Activated T-cell treated with anti-CD3 and anti-CD28 coated beads, Interleukin-2, amount 50 U/mL, for 24 hours (primary cell): ENCODE results near the gene LMAN1L.

Source experiments
- DNase-seq: peaks from one replicate; pipeline ENCODE4 v3.0.0-alpha.2; 2020
- H3K27ac Mint-ChIP-seq: 2 replicates; pipeline ENCODE4 v1.8.0; 2020; ENCODE audit warnings: mild to moderate bottlenecking, mixed read lengths
- H3K27me3 Mint-ChIP-seq: 2 replicates; pipeline ENCODE4 v1.8.0; 2020; ENCODE audit warnings: mixed read lengths
- H3K36me3 Mint-ChIP-seq: 2 replicates; pipeline ENCODE4 v1.8.0; 2020; ENCODE audit warnings: low read depth, mixed read lengths
- H3K4me1 Mint-ChIP-seq: 2 replicates; pipeline ENCODE4 v1.8.0; 2020; ENCODE audit warnings: low read depth, mixed read lengths
- H3K4me3 Mint-ChIP-seq: 2 replicates; pipeline ENCODE4 v1.8.0; 2020; ENCODE audit warnings: mild to moderate bottlenecking, moderate library complexity, mixed read lengths
- H3K9me3 Mint-ChIP-seq: 2 replicates; pipeline ENCODE4 v1.8.0; 2020; ENCODE audit warnings: mixed read lengths

The LMAN1L gene

GRCh38 chr15:74786551-74787165, 26.0 kb upstream of the LMAN1L start:
- Mint-ChIP-seq H3K27ac (peak overlapping the region; percentile 99), H3K4me1 (peaks cover 69% of the 10 kb centered on the region), H3K9me3 (no peaks in the 10 kb centered on the region), H3K27me3 (no peaks in the 10 kb centered on the region), H3K4me3 (peak overlapping the region; percentile 97), H3K36me3 (peaks cover 86% of the 10 kb centered on the region)
- DNase-seq: peak; percentile 35

- peak overlapping the region; percentile 99 for H3K27ac Mint-ChIP-seq
- H3K27me3 Mint-ChIP-seq: no peaks in the 10 kb centered on the region
- H3K36me3 Mint-ChIP-seq: peaks cover 93% of the 10 kb centered on the region
- peak; percentile 90 for DNase-seq
- H3K4me3 Mint-ChIP-seq: peak overlapping the region; percentile 97
- peaks cover 77% of the 10 kb centered on the region for H3K4me1 Mint-ChIP-seq
- no peaks in the 10 kb centered on the region for H3K9me3 Mint-ChIP-seq
These were observed 25.2 kb upstream of the LMAN1L start for GRCh38 chr15:74787251-74788041.

GRCh38 chr15:74788042-74788682, 24.5 kb upstream of the LMAN1L start:
- Mint-ChIP-seq H3K27me3 (no peaks in the 10 kb centered on the region), H3K36me3 (peaks cover 92% of the 10 kb centered on the region), H3K9me3 (no peaks in the 10 kb centered on the region), H3K4me3 (peak overlapping the region; percentile 97), H3K4me1 (peaks cover 84% of the 10 kb centered on the region), H3K27ac (peak overlapping the region; percentile 99)
- no peak for DNase-seq

GRCh38 chr15:74788683-74789151, 23.9 kb upstream of the LMAN1L start:
- H3K36me3 Mint-ChIP-seq: peaks cover 92% of the 10 kb centered on the region

GRCh38 chr15:74789171-74789631, 23.4 kb upstream of the LMAN1L start:
- Mint-ChIP-seq H3K4me1 (peaks cover 91% of the 10 kb centered on the region), H3K27me3 (no peaks in the 10 kb centered on the region), H3K27ac (peak overlapping the region; percentile 99), H3K9me3 (no peaks in the 10 kb centered on the region), H3K36me3 (peaks cover 88% of the 10 kb centered on the region), H3K4me3 (peak overlapping the region; percentile 97)
- DNase-seq: no peak

More at GRCh38 chr15:74788683-74789151, 23.9 kb upstream of the LMAN1L start:
- Mint-ChIP-seq H3K4me1 (peaks cover 89% of the 10 kb centered on the region), H3K9me3 (no peaks in the 10 kb centered on the region), H3K27ac (peak overlapping the region; percentile 99), H3K4me3 (peak overlapping the region; percentile 97), H3K27me3 (no peaks in the 10 kb centered on the region)
- DNase-seq: peak; percentile 62

GRCh38 chr15:74789741-74790079, 22.9 kb upstream of the LMAN1L start:
- peaks cover 87% of the 10 kb centered on the region for H3K36me3 Mint-ChIP-seq
- peak overlapping the region; percentile 99 for H3K27ac Mint-ChIP-seq

GRCh38 chr15:74790080-74790916, 22.3 kb upstream of the LMAN1L start:
- peak overlapping the region; percentile 97 for H3K4me3 Mint-ChIP-seq
- H3K36me3 Mint-ChIP-seq: peaks cover 87% of the 10 kb centered on the region
- H3K9me3 Mint-ChIP-seq: no peaks in the 10 kb centered on the region
- DNase-seq: no peak
- peaks cover 92% of the 10 kb centered on the region for H3K4me1 Mint-ChIP-seq
- peak overlapping the region; percentile 99 for H3K27ac Mint-ChIP-seq
- no peaks in the 10 kb centered on the region for H3K27me3 Mint-ChIP-seq

More at GRCh38 chr15:74789741-74790079, 22.9 kb upstream of the LMAN1L start:
- Mint-ChIP-seq H3K4me3 (peak overlapping the region; percentile 97), H3K4me1 (peaks cover 92% of the 10 kb centered on the region), H3K27me3 (no peaks in the 10 kb centered on the region), H3K9me3 (no peaks in the 10 kb centered on the region)
- peak; percentile 37 for DNase-seq

- Mint-ChIP-seq H3K27me3 (no peaks in the 10 kb centered on the region), H3K27ac (peak overlapping the region; percentile 99), H3K4me1 (peaks cover 93% of the 10 kb centered on the region), H3K4me3 (peak overlapping the region; percentile 97), H3K9me3 (no peaks in the 10 kb centered on the region), H3K36me3 (peaks cover 85% of the 10 kb centered on the region)
- no peak for DNase-seq
These were observed 21.6 kb upstream of the LMAN1L start for GRCh38 chr15:74791007-74791406.

GRCh38 chr15:74791667-74792066, 21.0 kb upstream of the LMAN1L start:
- H3K27ac Mint-ChIP-seq: peak overlapping the region; percentile 99
- peak overlapping the region; percentile 97 for H3K4me3 Mint-ChIP-seq
- no peaks in the 10 kb centered on the region for H3K9me3 Mint-ChIP-seq
- H3K4me1 Mint-ChIP-seq: peaks cover 95% of the 10 kb centered on the region
- H3K36me3 Mint-ChIP-seq: peaks cover 86% of the 10 kb centered on the region
- no peak for DNase-seq
- no peaks in the 10 kb centered on the region for H3K27me3 Mint-ChIP-seq

- peak overlapping the region; percentile 97 for H3K4me3 Mint-ChIP-seq
- H3K27ac Mint-ChIP-seq: peak overlapping the region; percentile 99
- no peaks in the 10 kb centered on the region for H3K27me3 Mint-ChIP-seq
- H3K36me3 Mint-ChIP-seq: peaks cover 81% of the 10 kb centered on the region
- no peak for DNase-seq
- H3K4me1 Mint-ChIP-seq: peaks cover 94% of the 10 kb centered on the region
- no peaks in the 10 kb centered on the region for H3K9me3 Mint-ChIP-seq
These were observed 20.2 kb upstream of the LMAN1L start for GRCh38 chr15:74792227-74793016.

GRCh38 chr15:74793135-74794028, 19.3 kb upstream of the LMAN1L start:
- H3K36me3 Mint-ChIP-seq: peaks cover 84% of the 10 kb centered on the region
- H3K27ac Mint-ChIP-seq: peak overlapping the region; percentile 99
- no peaks in the 10 kb centered on the region for H3K27me3 Mint-ChIP-seq
- H3K9me3 Mint-ChIP-seq: no peaks in the 10 kb centered on the region
- peak; percentile 77 for DNase-seq
- H3K4me1 Mint-ChIP-seq: peaks cover 94% of the 10 kb centered on the region
- H3K4me3 Mint-ChIP-seq: peak overlapping the region; percentile 38

- H3K27ac Mint-ChIP-seq: peak overlapping the region; percentile 91
- peaks cover 84% of the 10 kb centered on the region for H3K36me3 Mint-ChIP-seq
- H3K4me3 Mint-ChIP-seq: peak overlapping the region; percentile 45
- peaks cover 94% of the 10 kb centered on the region for H3K4me1 Mint-ChIP-seq
- peak; percentile 40 for DNase-seq
- H3K27me3 Mint-ChIP-seq: no peaks in the 10 kb centered on the region
- no peaks in the 10 kb centered on the region for H3K9me3 Mint-ChIP-seq
These were observed 18.2 kb upstream of the LMAN1L start for GRCh38 chr15:74794248-74794969.
